BE2C (cell line): ENCODE results near the gene SEMA5B.
A peak's percentile ranks its signal among the peaks of the same experiment; 100 is the strongest.

Source experiments
- DNase-seq: peaks from one replicate; pipeline ENCODE4 v3.0.0-alpha.2; 2020
- H3K27me3 ChIP-seq: fragments of 250-450 bp; sonication (Bioruptor Pico); 2 replicates; pipeline ENCODE4 v1.5.1; 2020; ENCODE audit warnings: mild to moderate bottlenecking
- H3K36me3 ChIP-seq: fragments of 250-450 bp; sonication (Bioruptor Pico); 2 replicates; pipeline ENCODE4 v1.5.1; 2020; ENCODE audit warnings: mild to moderate bottlenecking
- H3K4me1 ChIP-seq: fragments of 250-450 bp; sonication (Bioruptor Pico); 2 replicates; pipeline ENCODE4 v1.5.1; 2020
- H3K4me3 ChIP-seq: 2 replicates; pipeline ENCODE4 v1.5.1; 2011; ENCODE audit warnings: low read depth, low read length
- H3K9me3 ChIP-seq: fragments of 250-450 bp; sonication (Bioruptor Pico); 2 replicates; pipeline ENCODE4 v1.5.1; 2020
- TF ChIP-seq, protein P1 (sequence below): IDR thresholded peaks from 2 replicates; pipeline ENCODE4 v1.5.1; 2012; ENCODE audit warnings: mild to moderate bottlenecking, low read depth, low read length

SEMA5B gene

GRCh38 chr3:122984007-122984406 lies 43.6 kb downstream of the SEMA5B start:
- Histone ChIP-seq H3K27me3 (peaks cover 20% of the 10 kb centered on the region), H3K9me3 (no peaks in the 10 kb centered on the region), H3K36me3 (no peaks in the 10 kb centered on the region), H3K4me1 (peaks cover 8% of the 10 kb centered on the region), H3K4me3 (no peak overlapping the region)
- TF ChIP-seq, protein P1, sequence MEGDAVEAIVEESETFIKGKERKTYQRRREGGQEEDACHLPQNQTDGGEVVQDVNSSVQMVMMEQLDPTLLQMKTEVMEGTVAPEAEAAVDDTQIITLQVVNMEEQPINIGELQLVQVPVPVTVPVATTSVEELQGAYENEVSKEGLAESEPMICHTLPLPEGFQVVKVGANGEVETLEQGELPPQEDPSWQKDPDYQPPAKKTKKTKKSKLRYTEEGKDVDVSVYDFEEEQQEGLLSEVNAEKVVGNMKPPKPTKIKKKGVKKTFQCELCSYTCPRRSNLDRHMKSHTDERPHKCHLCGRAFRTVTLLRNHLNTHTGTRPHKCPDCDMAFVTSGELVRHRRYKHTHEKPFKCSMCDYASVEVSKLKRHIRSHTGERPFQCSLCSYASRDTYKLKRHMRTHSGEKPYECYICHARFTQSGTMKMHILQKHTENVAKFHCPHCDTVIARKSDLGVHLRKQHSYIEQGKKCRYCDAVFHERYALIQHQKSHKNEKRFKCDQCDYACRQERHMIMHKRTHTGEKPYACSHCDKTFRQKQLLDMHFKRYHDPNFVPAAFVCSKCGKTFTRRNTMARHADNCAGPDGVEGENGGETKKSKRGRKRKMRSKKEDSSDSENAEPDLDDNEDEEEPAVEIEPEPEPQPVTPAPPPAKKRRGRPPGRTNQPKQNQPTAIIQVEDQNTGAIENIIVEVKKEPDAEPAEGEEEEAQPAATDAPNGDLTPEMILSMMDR, result no peak
- no peak for DNase-seq

DNA sequence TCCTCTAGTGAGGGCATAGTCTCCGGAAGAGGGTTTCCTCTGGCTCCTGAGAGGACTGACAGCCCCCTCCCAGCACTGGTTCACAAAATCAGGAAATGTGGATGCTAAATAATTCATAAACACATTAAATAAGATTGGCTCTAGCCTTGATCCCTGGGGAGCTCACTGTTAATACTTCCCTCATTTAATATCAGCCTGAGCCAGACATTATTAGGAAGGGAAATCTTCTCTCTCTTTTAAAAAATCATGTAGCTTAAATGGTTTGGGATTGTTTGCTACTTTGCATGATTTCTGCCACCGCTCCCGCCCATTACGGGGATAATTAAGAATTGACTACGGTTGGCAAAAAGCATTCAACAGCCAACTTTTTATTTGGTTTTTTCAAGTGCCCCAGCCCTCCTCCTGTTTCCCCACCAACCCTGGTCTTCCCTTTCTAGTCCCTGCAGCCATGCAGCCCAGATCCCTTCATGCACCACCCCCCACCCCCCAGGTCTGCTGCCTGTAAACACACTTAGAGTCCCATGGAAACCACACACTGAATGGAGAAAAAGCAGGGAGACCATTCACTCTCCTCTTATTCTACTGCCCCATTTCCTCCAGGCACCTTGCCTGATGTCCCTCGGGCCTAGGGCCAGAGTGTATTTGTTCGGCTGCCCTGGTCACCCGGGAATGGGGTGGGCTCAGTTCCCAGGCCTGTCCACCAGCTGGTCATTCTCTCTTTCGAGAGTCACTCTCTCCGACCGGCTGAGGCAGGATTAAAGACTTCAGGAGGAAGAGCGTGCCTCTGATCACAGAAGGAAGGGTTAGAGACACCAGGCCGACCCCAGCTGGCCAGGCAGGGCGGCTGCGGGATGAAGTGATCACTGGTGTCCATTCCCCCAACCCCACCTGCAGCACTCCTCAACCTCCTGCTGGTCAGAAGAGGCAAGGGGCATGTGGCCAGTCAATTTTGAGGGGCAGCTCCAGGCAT lies 45.1 kb downstream of the SEMA5B start:
- peaks cover 8% of the 10 kb centered on the region for H3K4me1 ChIP-seq
- no peaks in the 10 kb centered on the region for H3K36me3 ChIP-seq
- no peaks in the 10 kb centered on the region for H3K9me3 ChIP-seq
- H3K27me3 ChIP-seq, result peaks cover 27% of the 10 kb centered on the region
- TF ChIP-seq, protein P1, result peak; percentile 42
- DNase-seq, result no peak
- no peak overlapping the region for H3K4me3 ChIP-seq

DNA sequence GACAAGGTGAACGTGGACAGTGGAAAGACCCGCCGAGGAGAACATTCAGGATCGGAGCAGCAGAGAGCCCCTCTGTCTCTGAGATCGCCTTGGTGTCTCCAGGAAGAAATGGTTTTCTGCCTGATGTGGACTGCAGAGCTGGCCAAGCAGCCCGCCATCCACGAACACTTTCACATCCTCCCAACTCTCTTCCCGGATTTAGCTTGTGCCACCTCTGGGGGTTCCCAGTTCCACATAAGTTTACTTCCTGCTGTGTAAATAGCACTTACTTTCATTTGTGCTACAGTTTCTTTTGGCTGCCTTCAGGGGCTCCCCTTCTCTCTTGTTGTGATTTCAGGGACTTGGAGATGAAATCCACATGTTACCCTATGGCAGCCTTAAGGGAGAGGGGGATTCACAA lies 48.4 kb downstream of the SEMA5B start:
- peaks cover 27% of the 10 kb centered on the region for H3K27me3 ChIP-seq
- no peaks in the 10 kb centered on the region for H3K36me3 ChIP-seq
- H3K4me3 ChIP-seq, result no peak overlapping the region
- H3K9me3 ChIP-seq, result no peaks in the 10 kb centered on the region
- H3K4me1 ChIP-seq, result peaks cover 23% of the 10 kb centered on the region
- TF ChIP-seq, protein P1, result no peak
- DNase-seq, result no peak

GRCh38 chr3:122978569-122978968 lies 49.0 kb downstream of the SEMA5B start:
- DNase-seq, result no peak
- H3K4me3 ChIP-seq, result no peak overlapping the region
- H3K27me3 ChIP-seq, result peaks cover 33% of the 10 kb centered on the region
- H3K9me3 ChIP-seq, result no peaks in the 10 kb centered on the region
- peaks cover 29% of the 10 kb centered on the region for H3K4me1 ChIP-seq
- TF ChIP-seq, protein P1, result no peak
- H3K36me3 ChIP-seq, result no peaks in the 10 kb centered on the region

DNA sequence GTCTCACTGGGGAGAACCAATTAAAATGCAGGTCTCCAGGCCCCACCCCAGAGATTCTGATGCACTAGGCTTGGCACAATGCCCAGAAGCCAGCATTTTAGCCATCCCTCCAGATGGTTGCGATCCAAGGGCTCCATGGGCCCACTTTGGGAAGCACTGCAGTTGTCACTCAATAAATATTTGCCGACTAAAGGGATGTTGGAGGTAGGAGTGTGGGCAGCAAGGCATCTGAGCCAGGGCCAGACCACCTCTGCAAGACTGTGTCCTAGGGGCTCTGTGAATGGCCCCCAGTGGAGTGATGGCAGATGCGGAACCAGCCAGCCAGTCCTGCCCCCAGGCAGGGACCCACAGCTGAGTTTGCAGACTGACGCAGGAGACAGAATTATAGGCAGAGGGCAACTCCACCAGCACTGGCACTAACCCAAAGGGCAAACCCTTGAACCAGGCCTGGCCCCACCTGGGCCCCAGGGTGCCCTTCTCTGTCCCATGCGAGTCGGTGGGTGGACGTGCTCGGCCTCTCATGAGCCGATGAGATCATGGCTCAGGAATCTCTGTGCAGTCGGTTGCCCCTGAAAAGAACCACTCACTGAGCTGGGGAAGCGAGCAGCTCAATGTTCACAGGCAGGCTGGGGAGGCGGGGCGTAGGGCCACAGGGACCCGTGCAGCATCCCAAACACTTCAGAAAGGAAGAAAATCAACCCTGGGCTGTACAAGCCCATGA lies 49.7 kb downstream of the SEMA5B start:
- TF ChIP-seq, protein P1, result no peak
- Histone ChIP-seq H3K9me3 (no peaks in the 10 kb centered on the region), H3K4me1 (peaks cover 33% of the 10 kb centered on the region), H3K36me3 (no peaks in the 10 kb centered on the region), H3K4me3 (no peak overlapping the region), H3K27me3 (peaks cover 40% of the 10 kb centered on the region)
- peak; percentile 74 for DNase-seq
